OCI-M2 (cell line): ENCODE measurements around the gene ATP5F1D.
A peak's percentile ranks its signal among the peaks of the same experiment; 100 is the strongest.

Experiments
- DNase-seq: peaks from one replicate; lab custom pipeline; 2025; ENCODE audit not compliant: unreplicated experiment; lab: John Stamatoyannopoulos, UW

The ATP5F1D gene

DNA sequence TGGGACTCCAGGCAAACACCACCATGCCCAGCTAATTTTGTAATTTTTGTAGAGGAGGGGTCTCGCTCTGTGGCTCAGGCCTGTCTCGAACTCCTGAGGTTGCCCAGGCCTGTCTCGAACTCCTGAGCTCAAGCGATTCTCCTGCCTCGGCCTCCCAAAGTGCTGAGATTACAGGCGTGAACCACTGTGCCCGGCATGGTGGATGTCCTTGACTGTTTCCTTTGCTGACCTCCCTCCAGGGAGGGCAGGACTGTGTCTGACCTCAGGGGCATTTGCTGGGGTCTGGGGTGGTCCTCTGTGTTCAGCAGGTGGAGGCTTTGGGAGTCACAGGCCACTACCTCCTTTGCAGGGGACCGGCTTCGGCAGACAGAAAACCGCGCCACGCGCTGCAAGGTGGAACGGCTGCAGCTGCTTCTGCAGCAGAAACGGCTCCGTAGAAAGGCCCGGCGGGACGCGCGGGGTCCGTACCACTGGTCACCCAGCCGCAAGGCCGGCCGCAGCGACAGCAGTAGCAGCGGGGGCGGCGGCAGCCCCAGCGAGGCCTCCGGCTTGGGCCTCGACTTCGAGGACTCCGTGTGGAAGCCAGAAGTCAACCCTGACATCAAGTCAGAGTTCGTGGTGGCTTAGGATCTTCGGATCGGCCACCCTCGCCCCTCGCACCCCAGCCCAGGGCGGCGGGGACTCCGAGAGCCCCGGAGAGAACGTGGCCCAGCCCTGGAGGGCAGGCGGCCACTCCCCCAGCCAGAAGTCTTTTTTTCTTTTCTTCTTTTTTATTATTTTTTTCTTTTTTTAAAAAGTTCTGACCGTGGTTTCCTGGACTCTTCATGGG is 15.3 kb downstream of the ATP5F1D start:
- DNase-seq = no peak

DNA sequence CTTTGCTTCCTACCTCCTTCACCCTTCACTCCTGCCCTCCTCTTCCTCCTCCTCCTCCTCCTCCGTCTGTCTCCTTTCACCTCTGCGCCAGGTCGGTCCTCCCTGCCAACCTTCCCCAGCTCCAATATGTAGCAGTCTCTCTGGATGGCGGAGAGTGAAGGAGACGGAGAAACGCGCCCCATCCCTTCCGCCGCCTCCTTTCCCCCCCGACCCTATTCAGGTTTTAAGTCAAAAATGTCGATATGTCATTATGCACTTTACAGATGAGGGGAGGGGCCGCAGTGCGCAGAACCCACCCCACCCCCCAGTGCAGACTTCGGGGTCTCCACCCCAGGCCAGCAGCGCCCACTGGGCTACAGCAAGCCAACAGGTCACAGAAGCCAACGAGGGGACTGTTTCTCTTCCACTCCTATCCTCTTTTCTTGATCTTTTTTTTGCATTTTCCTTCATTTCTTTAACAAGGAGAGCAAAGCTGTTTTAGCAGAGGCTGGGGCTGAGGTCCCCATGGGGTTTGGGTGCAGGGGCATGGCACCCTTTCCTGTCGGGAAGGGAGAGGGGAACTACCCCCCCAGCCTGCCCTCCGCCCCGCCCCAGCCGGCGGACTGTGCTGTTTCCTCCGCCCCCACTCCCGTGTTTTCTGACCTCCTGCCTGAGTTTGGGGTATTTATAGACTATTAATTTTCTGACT is 16.1 kb downstream of the ATP5F1D start:
- DNase-seq = no peak

DNA sequence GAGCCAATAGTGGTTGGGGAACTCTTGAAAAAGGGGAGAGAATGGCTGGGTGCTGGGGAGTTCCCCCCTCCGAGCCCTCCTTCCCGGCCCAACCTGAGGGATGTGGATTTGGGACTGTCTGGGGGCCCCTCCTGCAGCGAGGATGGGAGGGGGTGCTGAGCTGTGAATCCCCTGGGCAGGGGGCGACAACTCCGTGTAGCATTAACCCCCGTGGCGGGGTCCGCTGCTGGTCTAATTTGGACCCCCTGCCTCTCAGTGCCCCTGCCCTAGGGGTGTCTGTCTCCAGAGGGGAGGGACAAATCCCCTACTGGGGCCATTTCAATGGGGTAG is 16.6 kb downstream of the ATP5F1D start:
- no peak for DNase-seq

DNA sequence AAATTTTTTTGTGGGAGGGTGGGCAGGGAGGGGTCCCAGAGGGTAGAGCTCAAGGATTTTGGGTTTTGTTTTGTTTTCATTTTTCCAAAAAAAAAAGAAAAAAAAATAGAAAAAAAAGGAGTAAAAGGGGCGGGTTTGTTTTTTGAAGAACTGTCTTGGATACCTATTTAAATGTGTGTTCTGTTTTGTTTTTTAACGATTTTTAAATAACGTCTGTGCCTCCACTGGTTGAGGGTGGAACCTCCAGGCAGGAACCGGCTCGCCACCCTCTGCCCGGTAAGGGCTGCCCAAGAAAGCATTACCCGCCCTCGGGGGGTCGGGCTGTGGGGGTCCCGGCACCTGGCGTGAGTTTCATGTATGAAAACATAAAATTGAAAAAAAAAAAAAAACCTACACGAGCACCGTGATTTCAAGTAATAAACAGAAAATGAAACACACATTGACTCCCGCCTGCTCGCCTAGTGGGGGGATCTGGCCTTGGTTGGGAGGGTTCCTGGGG is 17.2 kb downstream of the ATP5F1D start:
- DNase-seq = no peak

DNA sequence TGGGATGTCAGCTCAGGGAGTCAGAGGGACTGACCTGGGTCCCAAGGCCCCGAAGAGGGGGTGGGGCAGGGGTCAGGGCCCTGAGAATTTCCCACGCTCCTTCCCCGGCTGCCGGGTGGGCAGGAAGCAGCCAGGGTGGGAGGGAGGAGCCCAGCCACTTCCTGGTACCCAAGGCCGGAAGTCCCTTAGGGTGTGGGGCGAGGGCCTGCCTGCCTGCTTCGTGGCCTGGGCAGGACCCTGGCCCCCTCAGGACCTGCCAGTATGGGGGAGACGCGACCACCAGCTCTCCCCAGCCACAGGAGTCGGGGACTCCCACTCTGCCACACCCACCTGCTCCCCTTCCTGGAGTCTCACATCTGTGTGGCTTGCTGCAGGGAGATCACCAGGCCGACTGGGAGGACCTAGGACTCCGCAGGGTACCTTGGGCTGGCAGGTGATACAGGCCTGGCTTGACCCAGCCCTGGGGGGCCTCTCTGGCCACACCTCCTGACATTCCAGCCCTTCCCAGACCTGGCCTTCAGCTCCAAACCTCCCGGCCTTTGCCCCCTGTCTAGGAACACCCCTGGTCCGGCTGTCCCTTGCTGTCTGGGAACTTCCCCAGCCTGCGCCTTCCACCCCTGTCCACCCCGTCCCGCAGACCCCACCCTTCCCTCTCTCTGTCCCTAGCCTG is 17.8 kb downstream of the ATP5F1D start:
- DNase-seq = no peak

DNA sequence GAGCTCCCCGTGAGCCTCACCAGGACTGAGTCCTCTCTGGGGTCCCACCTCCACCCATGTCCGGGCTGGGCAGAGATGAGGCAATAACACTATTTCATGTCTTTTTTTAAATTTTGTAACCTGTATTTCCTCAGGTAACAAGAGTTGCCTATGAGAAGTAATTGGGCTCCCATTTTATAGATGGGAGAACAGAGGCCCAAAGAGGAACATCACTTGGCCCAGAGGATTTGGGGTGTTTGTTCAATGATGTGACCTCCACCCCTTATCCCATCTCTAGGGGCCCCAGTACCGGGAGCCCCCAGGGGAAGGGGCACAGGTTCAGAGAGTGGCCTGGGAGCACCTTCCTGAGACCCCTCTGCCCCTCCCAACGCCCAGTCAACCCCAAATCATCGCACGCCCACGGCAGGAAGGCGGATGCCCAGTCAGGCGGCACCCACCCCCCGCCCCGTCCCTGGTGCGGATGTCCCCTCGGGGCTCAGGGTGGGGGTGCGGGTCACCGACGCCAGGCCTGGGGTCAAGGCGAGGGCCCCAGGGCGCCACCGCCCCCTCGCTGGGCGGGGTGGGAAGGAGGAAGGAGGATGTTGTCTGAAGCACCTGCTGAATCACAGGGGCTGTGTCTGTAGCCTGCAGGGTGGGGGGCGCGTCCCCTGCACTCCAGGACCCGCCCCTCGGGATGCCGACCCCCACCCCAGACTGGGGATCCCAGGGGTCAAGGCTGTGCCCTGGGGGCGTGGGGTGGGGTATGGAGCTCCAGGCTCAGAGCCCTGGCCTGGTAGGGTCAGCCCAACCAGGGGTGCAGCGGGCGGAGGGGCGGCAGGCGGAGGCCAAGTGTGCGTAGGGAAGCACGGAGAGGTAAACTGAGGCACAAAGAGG is 18.6 kb downstream of the ATP5F1D start:
- no peak for DNase-seq

DNA sequence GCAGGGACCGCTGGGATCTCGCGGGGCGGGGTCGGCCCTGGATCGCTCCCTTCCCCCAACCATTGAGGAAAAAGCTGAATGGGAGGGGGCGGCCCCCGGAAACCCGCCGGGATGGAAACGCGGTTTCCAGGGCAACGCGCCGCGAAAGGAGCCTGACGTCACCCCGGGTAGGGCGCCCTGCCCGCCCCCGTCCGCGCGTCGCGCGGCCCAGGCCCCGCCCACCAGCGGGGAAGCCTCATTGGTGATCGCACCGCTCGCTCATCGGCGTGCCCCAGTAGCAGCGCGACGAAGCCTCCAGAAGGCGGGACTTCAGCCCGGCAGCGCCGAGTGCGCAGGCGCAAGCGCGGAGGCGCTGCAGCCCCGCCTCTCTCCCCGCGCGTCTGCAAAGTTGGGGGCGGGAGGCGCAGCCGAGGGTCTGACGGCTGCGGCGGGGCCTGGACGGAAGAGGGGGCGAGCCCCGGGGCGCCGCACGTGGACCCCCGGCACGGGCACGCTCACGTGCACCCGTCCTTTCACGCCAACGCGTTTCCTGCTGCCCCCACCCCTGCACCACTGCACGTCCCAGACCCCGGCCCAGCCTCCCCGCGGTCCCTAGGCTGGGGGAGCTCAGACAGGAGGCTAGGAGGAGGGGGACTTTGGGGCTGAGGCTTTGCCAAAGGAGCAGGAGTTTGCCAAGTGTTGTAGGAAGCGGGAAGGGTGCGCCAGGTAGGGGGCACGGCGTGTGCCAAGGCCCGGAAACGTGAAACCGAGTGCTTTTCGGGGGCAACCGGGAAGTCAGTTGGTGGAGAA is 19.4 kb downstream of the ATP5F1D start:
- peak; percentile 66 for DNase-seq

DNA sequence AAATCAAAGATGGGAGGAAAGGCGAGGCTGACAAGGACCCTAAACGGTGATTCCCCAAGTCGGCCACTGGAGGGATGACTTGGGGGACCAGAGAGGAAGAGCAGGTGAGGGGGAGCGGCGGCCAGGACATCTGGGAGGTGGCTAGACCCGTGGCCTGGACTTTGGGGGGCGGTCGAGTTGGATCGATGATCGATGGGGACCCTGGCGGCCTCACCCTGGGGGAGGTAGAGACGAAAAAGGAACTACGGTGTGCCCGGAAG is 19.9 kb downstream of the ATP5F1D start:
- DNase-seq = no peak

DNA sequence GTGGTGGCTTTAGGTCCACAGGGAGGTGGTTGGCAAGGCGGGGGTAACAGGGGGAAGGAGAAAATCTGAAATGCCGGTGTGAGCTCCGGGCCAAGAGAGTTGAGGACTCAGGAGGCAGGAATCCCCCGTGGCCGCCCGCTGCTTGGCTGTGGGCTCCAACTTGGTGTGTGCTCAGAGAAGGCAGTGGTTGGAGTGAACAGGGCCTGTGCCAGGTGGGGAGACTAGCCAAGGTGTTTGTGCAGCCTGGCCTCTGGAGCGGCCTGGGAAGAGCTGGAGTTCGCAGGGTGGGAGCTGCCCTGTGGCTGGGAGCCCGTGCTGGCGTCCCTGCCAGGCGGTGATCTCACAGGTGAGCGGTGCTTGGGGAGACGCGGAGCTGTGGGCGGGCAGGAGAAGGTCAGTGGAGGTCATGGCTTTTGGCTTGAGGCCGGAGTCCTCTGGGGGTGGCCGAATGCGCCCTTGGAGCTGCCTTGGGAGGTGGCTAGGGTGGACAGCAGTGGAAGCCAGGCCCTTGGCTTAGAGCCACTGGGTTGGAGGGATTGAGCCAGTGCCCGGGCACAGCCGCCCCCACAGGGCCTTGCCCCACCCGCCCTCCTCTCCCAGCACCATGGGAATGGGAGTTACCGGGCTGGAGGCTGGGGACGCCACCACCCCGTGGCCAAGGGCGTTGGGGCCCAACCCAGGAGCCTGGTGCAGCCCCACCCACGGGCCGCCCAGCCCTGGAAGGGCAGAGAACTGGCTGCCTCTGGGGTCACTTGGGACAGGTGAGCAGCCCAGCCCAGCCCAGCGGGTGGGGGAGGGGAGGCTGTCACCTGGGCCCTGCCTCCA is 20.5 kb downstream of the ATP5F1D start:
- DNase-seq = no peak

DNA sequence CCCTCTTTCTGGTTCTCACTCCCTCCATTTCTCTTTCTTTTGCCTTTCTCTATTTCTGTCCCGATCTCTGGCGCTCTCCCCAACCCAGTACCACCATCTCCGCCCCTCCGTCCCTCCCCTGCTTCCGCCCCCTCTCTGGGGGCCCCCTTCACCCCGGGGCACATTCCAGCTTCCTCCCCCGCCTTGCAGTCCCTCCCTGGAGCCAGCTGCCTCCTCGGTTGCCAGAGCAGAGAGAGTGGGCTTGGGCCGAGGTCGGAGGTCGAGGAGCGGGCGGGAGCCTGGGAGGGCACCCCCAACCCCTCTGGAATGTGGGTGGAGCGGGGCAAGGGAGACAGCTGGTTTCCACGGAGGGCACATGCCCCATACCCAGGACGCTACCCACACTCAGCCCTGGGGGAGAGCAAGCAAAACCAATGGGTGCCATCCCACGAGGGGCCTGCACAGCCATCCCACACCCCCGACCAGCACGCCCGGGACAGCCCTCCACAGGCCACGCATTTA is 21.1 kb downstream of the ATP5F1D start:
- DNase-seq = no peak

DNA sequence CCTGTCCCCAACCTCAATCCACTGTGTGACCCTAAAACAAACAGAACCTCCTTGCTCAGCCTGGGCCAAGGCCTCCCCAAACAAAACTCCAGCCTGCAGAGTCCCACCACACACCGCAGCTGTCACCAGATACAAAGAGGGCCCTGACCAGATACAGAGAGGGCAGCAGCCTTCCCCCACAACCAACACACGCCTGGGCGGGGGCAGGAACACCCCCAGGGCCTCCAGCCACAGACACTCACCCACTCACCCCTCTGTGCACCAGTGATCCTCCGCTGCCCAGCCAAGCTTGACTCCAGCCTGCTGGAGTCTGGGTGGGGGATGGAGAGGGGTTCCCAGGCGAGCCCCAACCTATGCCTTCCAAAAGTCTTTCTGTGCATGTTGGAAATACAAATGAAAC is 21.6 kb downstream of the ATP5F1D start:
- DNase-seq = no peak

DNA sequence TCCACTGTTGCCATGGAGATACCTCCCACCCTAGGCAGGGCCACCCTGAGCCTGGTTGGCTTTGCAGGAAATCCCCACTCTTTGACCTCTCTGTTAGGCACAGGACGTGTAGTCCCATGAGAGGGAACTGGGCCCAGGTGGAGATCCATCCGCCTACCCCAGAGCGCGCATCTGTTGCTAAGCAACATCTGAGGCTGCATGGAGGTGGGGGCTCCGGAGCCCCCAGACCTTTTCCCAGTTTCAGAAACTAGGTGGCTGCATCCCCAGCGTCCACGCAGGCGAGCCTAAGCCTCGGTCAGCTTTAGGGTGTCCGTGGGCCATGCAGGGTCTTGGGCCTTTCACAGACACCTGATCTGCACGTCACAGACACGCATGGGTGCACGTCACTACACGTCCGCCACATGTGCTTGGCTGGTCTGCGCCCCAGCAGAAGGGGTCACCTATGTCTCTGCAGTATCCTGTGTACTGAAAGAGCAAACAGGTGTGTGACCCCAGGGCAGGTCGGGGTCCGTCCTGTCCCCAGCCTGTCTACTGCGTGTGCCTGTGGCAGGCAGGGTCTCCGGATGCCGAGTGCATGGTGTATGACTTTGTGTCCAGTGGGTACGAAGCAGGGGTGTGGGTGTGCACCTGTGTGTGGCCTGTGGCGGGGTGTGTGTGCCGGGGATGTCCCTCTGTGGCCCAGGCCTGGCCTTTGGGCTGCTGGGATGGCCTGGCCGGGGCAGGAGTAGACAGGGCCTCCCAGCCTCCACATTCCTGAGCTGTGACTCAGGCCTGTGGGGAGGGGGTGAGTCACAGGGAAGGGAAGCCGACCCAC is 23.5 kb downstream of the ATP5F1D start:
- DNase-seq = no peak

DNA sequence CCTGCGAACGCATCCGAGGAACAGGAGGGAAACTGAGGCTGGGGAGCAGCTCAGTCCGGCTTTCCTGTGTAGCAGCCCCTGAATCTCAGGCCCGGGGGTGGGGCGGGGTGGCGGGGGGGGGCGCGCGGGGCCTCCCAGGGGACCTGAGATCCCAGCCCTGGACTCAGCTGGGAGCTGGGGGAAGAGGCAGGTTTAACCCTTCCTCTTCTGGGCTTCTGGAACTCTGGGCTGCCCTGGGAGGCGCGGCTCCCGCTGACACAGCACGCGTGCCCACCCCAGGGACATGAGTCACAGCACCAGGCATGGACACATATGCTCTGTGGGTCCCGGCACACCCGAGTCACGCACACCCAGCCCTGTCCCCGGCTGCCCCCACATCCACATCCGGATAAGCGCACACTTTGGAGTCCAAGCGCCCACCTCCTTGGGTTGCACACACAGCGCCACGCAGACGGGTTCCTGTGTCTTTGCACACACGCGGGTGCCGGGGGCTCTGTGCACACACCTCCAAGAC is 24.1 kb downstream of the ATP5F1D start:
- DNase-seq = no peak

DNA sequence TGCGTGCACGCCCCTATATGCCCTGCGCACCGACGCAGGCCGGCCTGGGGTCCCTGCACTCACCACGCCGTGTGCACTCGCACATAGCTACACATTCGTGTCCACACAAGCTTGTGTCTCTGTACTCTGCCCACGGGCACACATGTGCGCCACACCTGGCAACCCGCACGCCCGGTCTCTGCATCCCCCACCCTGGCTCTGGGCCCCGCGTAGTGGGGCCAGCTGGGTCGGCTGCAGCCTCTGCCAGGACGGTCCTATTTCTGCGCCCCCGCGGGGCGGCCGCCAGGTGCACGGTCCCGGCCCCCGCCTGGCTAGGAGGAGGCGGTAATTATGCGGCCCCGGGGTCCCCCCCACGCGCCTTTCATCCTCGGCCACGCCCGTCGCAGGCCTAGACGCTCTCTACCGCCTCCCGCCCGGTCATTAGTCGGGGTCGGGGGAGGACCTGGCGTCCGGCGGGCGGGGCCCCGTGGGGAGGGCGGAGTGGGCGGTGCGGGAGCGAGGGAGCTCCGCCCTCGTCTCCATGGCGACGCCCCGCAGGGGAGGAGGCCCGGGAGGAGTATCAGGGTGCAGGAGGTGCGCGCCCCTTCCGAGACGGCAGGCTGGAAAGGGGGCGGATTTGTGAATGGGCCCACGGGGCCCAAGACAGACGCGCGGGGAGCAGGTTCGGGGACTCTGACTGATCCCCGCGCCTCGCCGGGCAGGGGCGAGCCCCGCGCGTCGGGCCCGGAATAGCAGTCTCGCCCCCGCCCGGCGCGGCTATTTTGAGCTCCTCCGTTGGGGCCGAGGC is 24.8 kb downstream of the ATP5F1D start:
- no peak for DNase-seq

DNA sequence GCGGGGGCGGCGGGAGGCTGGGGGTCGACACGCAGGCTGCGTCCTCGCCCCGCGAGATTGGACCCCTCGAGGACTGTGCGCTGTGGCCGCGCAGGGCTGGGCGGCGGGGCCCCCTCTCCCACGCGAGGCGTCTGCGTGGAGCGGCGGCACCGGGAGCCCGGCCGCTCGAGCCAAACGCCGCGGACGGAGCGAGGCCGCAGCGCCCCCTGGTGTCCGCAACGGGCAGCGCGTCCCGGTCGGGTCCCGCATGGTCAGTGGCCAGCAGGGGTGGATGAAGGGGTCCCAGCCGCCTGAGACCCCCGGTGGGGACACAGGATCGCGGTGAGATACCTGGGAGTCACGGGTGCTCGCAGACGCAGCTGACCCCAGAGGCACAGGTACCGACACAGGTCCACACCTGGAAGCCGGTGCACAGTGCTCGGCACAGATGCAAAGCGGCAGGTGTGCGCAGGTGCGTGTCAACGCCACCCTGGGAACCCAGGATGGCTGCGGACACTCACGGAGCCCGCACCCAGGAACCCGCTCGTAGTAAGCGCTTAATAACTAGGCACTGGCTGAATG is 25.4 kb downstream of the ATP5F1D start:
- no peak for DNase-seq

DNA sequence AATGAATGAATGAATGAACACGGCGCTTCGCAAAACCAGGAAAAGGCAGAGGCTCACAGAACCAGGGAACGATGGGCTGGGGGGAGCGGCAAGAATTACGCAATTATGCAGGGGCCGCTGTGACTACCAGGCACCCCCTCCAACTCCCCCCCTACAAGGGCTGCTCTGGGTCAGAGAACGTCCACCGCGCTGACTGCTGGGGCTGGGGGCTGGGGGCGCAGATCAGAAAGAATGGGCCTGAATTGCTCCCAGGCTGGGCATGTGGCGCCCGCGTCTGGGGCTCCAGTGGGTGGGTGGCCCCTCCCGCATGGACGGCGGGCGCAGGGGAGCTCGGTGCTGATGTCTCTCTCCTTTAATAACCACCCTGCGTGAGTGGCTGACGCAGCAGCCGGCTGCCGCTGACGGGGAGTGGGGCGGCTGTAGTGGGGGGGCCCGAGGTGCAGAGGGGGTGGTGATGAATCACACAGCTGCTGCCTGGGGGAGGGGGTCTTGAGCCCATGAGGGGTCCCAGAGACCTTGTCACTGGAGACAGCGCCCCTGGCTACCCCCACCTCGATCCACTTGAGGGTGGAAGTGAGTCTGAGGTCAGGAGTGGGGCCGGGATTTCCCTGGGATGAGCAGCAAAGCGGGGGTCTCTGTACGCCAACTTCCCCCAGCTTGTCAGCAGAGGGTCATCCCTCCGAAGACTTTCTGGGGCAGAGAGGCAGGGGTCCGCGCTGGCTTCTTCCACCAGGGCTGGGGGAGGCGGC is 26.1 kb downstream of the ATP5F1D start:
- DNase-seq = no peak
